ENCODE data around the gene MGAT3.
"Not testable (repeated sequence)": the region's sequence is repeated elsewhere in the genome, so short reads cannot be mapped to it uniquely, and the experiment has no call there.

Gene MGAT3

DNA sequence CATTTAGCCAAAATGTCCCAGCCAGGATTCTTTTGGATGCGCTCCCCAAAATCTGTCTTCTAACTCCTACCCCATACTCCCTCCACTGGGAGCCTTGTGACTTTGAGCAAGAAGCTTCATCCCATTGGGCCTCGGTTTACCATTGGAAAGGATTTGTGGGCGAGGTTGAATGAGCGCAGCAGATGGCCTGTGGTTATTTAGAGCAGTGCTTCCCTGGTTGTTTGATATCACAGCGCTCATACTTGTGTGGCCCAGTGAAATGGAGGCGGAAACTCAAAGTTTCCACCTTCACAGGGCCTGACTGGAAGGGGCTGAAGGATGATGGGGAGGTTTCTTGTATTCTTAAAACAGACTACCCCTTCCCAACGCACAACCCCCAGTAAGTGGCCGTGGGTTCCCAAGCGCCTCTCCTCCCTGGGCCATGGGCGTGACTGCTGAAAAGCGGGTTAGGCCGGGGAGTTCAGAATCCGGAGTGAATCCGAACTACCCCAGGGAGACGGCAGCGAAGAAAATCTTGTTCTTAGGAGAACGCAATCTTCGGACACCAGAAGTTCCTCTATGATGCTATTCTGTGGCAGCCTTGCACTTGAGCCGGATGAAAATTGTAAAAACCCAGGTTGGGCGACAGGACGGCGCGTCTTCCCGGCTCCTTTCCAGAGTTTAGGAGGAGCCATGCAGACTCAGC lies 62.3 kb downstream of the MGAT3 start:
- DNase-seq: no peak

DNA sequence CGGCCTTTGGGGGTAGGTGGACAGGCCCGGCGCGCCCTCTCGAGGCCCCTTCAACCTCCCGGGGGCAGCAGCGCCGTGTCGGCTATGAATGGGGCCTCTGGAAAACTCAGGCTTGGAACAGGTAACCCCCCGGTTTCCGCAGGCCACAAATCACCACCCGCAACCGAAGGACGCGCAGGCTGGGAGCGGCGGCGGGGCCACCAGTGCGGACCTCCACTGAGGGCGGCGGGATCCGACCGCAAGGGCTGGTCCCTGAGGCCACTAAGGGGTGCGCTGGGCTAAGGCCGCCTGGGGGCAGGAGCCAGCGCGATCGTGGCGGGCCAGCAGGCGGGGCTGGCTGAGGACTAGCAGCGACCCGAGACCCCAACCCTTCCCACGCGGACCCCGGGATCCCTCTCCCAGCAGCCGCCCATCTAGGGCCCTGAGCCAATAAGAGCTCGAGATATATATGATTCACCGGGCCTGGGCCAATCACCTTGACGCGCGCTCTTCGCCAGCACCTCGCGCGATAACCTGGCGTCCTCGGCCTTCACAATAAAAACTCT lies 62.9 kb downstream of the MGAT3 start:
- DNase-seq: peak; percentile 99

GRCh38 chr22:39520226-39521105 lies 63.7 kb downstream of the MGAT3 start, which contains the start of gene ATF4:
TSS of gene ATF4 (plus strand) at chr22:39520562. CDS start at chr22:39521446, 884 bp downstream.
- DNase-seq: no peak

DNA sequence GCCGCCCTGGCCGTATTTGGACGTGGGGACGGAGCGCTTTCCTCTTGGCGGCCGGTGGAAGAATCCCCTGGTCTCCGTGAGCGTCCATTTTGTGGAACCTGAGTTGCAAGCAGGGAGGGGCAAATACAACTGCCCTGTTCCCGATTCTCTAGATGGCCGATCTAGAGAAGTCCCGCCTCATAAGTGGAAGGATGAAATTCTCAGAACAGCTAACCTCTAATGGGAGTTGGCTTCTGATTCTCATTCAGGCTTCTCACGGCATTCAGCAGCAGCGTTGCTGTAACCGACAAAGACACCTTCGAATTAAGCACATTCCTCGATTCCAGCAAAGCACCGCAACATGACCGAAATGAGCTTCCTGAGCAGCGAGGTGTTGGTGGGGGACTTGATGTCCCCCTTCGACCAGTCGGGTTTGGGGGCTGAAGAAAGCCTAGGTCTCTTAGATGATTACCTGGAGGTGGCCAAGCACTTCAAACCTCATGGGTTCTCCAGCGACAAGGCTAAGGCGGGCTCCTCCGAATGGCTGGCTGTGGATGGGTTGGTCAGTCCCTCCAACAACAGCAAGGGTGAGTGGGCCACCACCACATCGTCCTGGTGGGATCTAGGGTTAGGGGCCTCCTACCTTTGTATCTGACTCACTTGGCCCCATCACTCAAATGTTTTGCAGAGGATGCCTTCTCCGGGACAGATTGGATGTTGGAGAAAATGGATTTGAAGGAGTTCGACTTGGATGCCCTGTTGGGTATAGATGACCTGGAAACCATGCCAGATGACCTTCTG lies 64.5 kb downstream of the MGAT3 start:
- peak; percentile 75 for DNase-seq

GRCh38 chr22:39522091-39522490 lies 65.3 kb downstream of the MGAT3 start:
- DNase-seq: not testable (repeated sequence)

DNA sequence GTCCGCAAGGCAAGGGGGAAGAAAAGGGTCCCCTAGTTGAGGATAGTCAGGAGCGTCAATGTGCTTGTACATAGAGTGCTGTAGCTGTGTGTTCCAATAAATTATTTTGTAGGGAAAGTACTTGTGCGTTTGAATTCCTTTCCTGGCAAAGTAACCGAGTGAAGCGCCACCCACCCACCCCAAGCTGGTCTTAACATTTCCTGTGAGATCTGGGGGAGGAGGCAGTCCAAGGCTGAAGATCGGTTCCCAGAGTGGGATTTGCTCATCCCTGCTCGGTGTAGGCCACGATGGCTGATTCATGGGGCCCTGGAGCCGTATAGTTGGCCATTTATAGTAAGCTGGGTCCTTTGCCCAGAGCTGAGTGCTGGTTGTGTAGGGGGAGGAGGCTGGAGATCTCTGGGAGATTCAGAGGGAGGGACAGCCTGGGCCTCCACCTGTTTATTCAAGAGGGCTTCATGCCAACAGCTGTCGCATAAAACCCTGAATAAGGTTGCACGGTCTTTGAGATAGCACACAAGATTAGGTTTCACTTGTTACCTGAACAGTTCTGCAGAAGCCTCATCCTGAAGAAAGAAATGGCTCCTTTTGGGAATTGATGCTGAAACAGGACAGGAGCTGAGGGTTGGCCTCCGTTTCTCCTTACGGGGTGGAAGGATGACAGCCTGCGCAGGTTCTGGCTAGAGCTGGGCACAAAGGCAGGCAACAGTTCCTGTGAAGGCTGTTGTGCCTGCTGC lies 65.9 kb downstream of the MGAT3 start:
- DNase-seq: peak; percentile 67

- DNase-seq: no peak
Measured at GRCh38 chr22:39524089-39524752, 67.4 kb downstream of the MGAT3 start.

DNA sequence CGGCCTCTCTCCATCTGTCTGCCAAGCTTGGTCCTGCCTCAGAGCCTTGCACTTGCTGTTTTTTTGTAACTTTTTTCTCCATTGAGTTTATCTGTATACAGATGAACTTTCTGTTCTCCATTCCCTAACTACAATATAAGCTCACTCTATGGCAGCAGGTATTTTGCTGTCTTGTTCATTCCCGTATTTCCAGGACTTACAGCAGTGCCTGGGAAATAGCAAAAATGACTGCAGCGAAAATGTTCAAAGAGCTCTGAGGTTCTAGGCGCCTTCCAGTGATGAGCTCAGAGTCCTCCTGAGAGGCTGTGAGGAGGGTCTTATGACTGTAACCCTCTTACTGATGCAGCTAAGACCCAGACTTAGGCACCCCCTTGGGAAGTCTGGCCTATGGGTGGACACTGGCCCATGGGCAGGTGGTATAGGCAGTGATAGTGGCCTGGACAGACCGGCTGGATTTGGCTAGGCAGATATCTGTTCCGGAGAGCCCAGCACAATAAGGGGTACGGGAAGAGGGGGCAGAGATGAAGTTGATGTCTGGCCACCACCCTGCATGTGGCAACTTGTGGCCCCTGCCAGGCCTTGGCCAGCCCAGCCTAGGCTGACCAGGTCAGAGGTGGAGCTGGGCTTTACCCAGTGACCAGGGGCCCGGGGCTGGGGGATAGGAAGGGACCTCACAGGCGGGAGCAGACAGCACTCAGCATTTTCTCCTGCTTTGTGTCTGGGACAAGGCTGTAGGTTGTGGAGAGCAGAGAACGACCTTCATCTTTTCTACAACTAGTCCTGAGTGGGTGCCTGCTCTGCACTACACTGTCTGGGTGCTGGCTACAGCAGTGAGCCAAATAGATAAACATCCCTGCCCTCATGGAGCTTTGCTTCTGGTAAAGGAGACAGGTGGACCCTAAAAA lies 68.2 kb downstream of the MGAT3 start:
- no peak for DNase-seq

GRCh38 chr22:39525658-39525975 lies 68.8 kb downstream of the MGAT3 start:
- no peak for DNase-seq

- DNase-seq: no peak
Measured at GRCh38 chr22:39526736-39527171, 69.9 kb downstream of the MGAT3 start.

GRCh38 chr22:39527481-39527961 lies 70.7 kb downstream of the MGAT3 start:
- no peak for DNase-seq

GRCh38 chr22:39528080-39528661 lies 71.4 kb downstream of the MGAT3 start:
- DNase-seq: no peak

DNA sequence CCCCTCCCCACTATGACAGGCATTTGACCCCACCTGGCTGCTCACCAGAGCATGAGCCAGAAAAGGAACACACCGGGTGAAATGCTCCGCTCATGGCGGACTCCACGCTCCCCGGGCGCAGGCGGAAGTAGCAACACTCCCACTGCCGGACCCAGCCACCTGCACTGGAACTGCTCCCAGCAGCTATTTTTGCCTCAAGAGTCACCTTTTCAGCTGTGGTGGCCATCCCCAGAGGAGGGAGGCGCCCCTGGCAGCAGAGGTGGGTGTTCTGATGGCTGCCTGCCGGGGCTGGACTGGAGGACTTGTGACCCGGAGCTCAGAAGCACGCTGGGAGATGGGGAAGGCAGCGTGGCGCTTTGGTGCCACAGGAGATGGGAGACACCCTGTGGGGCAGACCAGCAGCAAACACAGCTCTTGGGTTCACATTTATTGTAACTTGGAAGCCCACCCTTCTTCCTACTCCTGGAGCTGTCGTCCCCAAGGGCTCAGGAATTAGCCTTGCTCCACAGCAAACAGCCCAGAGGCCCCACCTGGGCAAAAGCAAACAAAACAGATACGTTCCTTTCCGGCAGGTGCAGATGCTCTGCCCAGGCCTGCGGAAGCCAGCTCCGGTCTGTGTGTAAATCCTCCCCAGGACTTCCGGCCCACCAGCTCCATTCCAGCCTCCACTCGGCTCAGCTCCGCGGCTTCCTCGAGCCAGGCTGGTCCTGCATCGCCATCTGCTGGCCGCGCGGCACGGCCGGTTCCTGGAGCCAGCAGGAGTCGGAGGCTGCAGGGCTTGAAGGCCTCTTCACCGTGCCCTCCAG lies 72.1 kb downstream of the MGAT3 start:
- DNase-seq: peak; percentile 86

- no peak for DNase-seq
Measured at GRCh38 chr22:39529487-39529851, 72.7 kb downstream of the MGAT3 start.

DNA sequence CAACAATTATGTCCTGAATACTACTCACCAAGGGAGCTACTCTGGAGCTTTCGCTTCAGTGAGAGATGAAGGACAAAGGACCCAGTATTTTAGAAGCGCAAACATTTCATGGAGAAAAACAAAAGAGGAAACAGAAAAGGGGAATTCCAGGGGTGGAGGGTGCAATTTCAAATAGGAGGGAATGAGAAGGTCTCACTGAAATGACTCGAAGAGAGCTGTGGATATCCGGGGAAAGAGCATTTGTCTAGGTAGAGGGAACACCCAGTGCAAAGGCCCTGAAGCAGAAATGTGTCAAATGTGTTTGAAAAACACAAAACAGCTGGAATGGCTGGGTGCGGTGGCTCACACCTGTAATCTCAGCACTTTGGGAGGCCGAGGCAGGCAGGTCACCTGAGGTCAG lies 73.3 kb downstream of the MGAT3 start:
- DNase-seq: no peak

DNA sequence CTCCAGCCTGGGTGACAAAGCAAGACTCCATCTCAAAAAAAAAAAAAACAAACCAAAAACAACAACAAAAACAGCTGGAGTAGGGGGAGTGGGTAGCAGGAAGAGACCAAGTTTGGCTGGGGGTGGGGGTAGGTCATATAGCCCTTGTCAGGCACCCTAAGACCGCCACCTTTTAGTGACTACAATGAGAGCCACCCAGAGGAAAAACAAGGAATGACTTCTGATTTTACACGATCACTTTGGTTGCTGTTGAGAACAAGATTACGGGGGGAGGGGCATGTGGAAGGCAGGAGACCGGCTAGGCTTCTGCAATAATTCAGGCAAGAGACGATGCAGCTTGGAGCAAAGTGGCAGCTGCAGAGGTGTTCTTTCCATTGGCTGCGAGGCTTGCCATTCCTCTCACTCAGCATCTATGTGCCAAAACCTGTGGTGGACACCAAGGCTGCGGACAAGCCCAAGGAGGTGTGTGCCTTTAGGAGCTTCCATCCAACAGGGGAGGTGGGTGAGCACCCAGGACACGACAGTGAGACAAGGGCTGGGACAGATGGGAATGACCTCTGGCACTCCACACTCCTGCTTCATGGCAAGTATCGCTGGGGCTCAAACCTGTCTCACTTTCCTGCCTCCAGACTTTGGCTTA lies 74.0 kb downstream of the MGAT3 start:
- DNase-seq: peak; percentile 48

DNA sequence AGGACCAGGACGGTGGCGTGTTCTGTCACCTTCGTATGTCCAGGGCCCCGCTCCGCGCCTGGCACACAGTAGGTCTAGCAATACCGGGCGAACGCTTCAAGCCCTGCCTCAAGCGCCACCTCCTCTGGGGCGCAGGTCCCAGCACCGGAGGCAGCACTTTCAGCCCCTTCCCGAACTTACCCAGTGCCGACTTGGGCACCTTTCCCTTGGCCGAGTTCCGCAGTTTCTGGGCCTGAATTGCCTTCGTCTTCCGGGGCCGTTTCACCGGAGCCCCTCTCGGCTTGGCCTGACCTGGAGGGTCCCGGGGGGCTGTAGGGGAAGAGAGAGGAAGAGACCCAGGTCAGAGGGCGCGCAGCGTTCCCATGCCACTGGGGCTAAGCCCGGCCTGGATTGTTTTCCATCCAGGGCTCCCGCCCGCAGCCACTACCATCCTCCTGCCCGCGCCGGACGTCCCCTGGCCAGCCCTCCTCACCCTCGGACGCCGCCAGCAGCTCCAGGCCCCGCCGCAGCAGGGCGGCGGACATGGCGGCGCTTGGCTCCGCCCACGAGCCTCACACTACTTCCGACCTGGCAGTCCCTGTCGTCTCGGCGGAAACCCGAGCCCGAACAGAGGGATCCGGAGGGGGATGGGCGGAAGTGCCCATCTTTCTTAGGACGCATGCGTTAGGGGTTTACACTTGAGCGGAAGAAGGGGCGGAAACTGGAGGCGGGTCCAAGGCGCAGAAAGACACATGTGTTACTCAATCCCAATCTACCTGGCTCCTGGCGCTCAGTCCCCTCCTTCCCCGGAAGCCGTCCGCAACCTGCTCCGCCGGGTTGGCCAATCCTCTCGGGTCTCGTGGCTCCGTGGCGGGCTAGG lies 75.6 kb downstream of the MGAT3 start, which contains the start of gene RPS19BP1:
TSS of gene RPS19BP1 (minus strand) at position 534 of the 859 bp plus-strand sequence. CDS start at position 524, 10 bp downstream.
- DNase-seq: peak; percentile 99

- DNase-seq: no peak
Measured at GRCh38 chr22:39534092-39534506, 77.3 kb downstream of the MGAT3 start.
